Endometrial microvascular endothelial cells (primary cell): ENCODE results near the gene CDH4. TPM values are rescaled to one million over a fixed set of nuclear protein-coding genes. Genes with fewer than 3 reads are reported as not detected.

ENCODE experiments used
- in situ Hi-C: cut with HindIII; loops from 2 replicates; pipeline ENCODE4 v1.10.0; 2017; ENCODE audit warnings: low sequenced_read_pairs, low pct_unique_long_range_greater_than_20kb; ENCODE audit errors: inconsistent ontology term
- total RNA-seq: library from RNA; depleted of rRNA; stranded (reverse); fragments of >200 nt; gene quantifications from one replicate; pipeline ENCODE4 v1.2.3, GENCODE V29; 2015; ENCODE audit errors: inconsistent ontology term

CDH4 gene
- total RNA-seq, 1 donor from 2014 or later: 31.2 TPM

DNA sequence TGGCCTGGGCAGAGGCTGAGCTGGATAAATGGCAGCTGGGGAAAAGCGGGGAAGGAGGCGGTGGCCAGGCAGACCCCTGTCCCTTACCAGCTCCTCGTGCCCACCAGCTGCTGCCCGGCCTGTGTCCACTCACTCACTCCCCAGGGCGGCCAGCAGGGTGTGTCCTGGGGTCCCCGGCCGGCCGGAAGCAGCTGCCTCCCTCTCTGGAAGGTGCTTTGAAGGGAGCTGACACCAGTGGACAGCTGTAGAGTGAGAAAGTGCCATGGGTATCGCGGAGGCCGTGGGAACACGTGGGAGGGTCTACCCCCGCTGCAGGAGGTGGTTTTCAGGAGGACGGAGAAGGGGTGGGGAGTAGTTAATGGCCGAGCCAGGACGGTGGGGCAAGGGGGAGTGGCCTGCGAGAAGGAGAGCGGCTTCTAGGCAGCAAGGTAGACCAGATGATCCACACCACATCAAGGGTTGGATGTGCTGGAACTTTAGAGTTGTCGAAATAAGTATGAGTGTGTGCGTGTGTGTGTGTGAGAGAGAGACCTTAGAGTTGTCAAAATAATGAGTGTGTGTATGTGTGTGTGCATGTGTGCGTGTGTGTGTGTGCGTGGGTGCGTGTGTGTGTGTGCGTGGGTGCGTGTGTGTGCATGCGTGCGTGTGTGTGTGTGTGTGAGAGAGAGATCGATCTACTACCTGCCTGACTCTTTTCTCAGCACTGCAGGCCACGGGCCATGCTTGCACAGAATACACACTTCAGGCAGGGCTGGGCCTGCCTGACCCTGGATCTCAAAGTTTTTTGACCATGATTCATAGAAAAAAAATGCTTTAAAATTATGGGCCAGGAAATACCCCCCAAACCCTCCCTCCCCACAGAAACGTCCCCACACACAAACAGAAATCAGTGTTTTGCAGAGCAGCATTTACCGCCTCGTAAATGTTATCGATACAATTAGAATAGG lies 43.9 kb downstream of the CDH4 start:
- in situ Hi-C loops: no loop called here

GRCh38 chr20:61296629-61297019 lies 44.6 kb downstream of the CDH4 start:
- in situ Hi-C loops: no loop called here

DNA sequence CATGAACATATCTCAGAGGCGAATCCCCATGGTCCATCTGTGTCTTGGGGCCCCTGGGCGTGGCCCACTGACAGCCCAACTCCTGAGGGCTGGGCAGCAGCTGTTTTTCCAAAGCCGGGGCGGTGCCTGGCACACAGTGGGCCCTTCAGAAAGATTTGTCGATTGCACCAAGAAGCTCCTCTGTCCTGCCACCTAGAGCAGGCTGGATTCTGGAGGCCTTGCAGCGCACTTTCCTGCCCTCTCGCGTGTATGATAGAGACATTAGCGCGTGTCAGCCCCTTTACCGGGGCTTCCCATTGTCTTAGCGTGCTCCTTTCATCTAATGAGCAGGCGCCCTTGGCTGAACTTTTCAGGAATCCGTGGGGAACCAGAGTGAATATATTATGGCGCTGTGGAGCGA lies 45.4 kb downstream of the CDH4 start:
- in situ Hi-C loops: no loop called here

GRCh38 chr20:61297986-61298385 lies 45.9 kb downstream of the CDH4 start:
- in situ Hi-C loops: no loop called here

- in situ Hi-C loops: no loop called here
Measured at GRCh38 chr20:61298661-61299060, 46.6 kb downstream of the CDH4 start.

- in situ Hi-C loops: no loop called here
Measured at GRCh38 chr20:61299104-61299503, 47.0 kb downstream of the CDH4 start.

DNA sequence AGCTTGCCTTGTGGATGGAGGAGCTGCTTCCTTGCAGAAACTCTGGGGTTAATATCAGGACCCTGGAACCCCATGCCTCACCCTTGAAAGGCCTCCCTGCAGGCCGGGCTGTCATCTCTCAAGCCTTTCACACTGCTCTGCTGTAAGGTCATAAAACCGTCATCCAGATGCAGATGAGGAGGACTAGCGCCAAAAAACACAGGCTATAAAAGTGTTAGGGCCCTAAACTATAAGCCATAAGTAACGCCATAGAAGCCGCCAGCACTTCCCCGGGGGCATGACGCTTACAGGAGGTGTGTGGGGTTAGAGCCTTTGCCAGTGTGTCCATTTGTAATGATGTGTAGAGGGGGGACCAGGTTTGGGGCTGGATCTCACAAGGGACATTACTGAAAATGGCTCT lies 47.6 kb downstream of the CDH4 start:
- in situ Hi-C loops: no loop called here

DNA sequence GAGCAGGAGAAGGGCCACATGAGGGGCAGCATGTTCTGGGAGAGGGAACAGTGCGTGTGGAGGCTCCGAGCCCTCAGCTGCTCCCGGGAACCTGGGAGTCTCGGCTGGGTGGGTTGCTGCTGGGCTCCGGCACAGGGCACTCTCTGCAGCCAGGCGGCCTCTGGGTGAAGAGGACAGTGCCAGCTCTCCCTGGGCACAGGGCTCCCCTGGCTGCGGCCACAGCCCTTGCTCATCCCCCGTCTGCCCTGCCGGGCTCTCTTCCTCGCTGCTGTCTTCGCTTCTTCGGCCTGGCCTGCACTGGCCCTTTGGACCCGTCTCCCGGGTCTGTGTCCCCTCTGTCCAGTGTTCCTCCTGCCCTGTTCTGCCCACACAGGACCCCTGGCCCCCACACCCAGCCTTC lies 48.2 kb downstream of the CDH4 start:
- in situ Hi-C loops: no loop called here

- in situ Hi-C loops: no loop called here
Measured at GRCh38 chr20:61300709-61301108, 48.6 kb downstream of the CDH4 start.

- in situ Hi-C loops: no loop called here
Measured at GRCh38 chr20:61301711-61302525, 49.9 kb downstream of the CDH4 start.

GRCh38 chr20:61303217-61303616 lies 51.2 kb downstream of the CDH4 start:
- in situ Hi-C loops: no loop called here

DNA sequence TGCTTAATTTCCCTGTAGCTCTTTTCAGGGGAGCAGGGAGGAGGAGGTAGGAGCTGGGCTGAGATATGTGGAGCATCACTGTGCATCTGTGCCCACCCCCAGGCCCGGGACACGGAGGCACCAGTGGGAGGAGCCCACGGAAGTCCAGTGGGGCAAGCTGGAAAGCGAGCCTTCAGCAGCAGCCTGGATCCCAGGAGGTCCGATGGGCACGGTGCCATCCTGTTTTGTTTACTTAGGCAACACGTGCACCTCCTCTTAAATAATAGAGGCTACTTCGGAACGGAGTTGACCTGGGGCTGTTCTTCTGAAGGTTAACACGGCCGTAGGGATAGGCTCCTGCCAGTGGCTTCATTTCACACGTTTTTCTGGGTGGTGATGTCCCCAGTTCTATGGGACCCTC lies 51.6 kb downstream of the CDH4 start:
- in situ Hi-C loops: no loop called here

DNA sequence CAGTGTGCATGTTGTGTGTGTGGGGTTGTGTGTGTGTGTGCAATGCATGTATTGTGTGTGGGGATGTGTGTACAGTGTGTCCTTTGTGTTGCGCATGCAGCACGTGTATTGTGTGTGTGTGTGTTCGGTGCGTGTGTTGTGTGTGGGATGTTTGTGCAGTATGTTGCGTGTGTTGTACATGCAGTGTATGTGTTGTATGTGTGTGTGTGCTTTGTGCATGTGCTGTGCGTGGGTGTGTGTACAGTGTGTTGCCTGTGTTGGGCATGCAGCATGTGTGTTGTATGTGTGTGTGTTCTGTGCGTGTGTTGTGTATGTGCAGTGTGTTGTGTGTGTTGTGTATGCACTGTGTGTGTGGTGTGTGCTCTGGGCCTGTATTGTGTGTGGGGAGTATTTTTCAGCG lies 52.7 kb downstream of the CDH4 start:
- in situ Hi-C loops: no loop called here

- in situ Hi-C loops: no loop called here
Measured at GRCh38 chr20:61306937-61307475, 54.9 kb downstream of the CDH4 start.

DNA sequence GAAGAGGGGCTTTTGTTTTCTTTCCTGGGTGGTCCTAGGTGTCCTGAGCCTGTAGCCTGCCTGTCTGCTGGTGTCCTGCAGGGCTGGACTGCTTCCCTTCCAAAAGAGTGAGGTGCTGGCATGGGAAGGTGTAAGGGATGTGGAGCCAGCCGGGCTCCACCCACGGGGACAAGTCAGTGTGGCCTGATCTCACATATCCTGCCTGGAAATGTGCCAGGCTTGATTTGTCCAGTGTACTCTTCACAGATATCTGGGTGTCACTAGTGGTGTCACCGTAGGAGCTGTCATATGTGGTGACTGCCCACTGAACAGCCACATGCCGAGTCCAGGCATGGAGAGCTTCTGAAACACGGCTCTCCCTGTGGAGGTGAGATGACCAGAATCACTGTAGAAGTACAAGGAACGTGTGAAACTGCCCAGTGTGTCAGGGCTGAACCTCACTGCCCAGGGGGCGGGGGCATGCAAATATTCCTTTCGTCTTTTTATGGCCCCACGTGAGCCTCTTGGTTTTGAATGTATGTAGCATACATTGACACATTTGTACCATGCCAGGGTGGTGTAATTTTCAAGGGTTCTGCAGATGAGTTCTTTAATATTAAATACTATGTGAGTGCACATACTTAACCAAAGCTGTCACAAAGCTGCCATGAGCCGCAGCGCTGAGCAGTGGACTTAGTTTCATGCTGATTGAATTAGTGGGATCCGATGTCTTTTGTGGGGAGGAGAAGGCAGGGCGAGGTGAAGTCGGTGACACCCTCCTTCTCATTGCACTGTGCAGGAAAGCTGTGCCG lies 55.8 kb downstream of the CDH4 start:
- in situ Hi-C loops: no loop called here

DNA sequence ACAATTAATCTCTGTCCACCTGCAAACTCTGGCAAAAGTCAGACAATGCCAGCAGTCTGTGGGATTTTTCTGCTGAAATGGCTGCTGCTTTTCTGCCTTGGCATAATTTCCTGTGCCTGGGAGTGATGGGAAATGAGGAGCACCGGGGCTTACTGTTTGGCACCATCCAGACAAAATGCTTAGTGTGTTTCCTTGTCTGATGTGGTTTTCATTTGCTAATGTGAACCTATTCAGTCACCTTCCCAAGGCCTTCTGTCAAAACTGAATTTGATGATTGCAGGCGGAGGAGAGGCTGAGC lies 56.4 kb downstream of the CDH4 start:
- in situ Hi-C loops: no loop called here

- in situ Hi-C loops: no loop called here
Measured at GRCh38 chr20:61310954-61311353, 58.9 kb downstream of the CDH4 start.

DNA sequence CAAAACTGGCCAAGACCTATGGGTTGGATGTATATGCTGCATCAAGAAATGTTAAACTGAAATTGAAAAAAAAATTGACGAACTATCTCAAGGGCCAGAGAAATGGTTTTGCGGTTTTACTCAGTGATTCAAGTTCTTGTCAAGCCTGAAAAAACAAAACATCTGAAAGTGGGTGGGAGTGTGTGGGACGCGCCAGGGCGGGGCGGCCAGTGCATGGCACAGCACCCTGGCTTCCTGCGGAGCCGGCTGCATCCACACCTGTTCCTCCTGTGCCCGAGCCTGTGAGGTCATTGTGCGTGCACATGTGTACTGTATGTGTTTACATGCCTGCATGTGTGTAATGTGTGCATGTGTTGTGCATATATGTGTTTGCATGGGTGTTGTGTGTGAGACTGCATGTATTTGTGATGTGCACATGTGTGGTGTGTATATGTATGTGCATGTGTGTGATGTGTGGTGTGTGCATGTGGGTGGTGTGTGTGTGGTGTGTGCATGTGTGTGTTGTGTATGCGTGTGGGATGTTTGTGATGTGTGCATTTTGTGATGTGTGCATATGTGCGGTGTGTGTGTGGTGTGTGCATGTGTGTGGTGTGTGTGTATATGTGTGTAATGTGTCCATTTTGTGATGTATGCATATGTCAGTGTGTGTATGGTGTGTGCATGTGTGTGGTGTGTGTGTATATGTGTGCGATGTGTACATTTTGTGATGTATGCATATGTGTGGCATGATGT lies 59.8 kb downstream of the CDH4 start:
- in situ Hi-C loops: no loop called here

DNA sequence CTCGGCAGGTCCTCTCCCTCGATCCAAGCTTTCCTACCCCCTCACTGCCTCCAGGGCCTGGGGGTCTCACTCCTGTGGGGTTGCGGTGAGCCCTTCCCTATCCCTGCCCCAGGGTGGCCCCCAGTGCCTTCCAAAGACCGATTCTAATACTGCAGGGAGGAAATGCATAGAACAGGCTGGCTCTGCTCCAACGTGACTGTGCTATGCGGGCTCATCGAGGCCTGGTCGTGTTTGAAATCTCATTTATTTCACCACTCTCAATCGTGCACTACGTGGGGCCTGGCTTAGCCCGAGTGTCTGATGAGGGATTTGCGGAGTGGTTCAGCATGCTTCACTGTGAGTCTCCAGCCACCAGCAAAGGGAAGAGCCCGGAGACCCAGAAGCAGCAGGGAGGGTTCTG lies 60.9 kb downstream of the CDH4 start:
- in situ Hi-C loops: no loop called here
